Measurements from ENCODE around the gene CALM1. TPM values are rescaled to one million over a fixed set of nuclear protein-coding genes. Genes with fewer than 3 reads are reported as not detected.

The CALM1 gene
- total RNA-seq, 1 experiment from 2014 or later: 998 TPM

DNA sequence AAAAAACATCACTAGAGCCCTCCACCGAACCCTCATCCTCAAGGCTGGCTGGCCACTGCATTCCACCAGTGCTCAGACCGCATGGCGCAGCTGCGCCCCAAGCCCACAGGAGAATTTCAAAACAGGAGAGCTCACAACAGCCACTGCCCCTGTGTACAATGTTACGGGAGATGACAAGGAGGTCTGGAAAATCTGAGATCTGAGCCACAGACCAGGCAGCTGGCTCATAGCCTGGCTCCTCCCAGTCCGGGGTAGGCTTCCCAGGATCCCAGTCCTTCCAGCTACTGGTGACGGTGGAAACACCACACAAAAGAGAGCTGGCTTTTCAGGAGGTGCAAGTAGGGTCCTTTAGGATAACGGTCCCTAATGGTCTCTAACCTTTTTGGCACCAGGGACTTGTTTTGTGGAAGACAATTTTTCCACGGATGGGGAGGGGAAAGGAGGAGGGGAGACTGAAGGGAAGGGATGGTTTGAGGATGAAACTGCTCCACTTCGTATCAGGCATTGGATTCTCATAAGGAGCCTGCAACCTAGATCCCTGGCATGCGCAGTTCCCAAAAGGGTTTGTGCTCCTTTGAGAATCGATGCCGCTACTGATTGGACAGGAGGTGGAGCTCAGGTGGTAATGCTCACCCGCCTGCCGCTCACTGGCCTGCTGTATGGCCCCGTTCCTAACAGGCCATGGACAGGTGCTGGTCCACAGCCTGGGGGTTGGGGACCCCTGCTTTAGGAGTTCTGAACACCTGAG is 42.1 kb upstream of the CALM1 start:
- intact Hi-C loops (cut with micrococcal nuclease; ENCODE audit: unreplicated experiment): no loop called here
- Histone ChIP-seq H3K4me3 (ENCODE audit: low read depth, low read length, poor library complexity, severe bottlenecking) (no peak overlapping the region), H3K27ac (ENCODE audit: low read depth, low read length, poor library complexity, severe bottlenecking) (no peak overlapping the region), H3K36me3 (ENCODE audit: insufficient read depth, low read length, poor library complexity, severe bottlenecking) (no peaks in the 10 kb centered on the region), H3K4me1 (ENCODE audit: insufficient read depth, low read length, poor library complexity, severe bottlenecking) (no peaks in the 10 kb centered on the region), H3K9me3 (ENCODE audit: low read depth, low read length, poor library complexity, severe bottlenecking) (no peaks in the 10 kb centered on the region), H3K27me3 (replicated peaks; ENCODE audit: insufficient read depth, low read depth, low read length, poor library complexity) (no peaks in the 10 kb centered on the region)
- POLR2A ChIA-PET (ENCODE audit: low non-redundant PET): no interaction called here
- no peak for DNase-seq (ENCODE audit: low spot score)
- no TSS peak for BruUV-seq (replicated peaks)
- TF ChIP-seq, protein P1, sequence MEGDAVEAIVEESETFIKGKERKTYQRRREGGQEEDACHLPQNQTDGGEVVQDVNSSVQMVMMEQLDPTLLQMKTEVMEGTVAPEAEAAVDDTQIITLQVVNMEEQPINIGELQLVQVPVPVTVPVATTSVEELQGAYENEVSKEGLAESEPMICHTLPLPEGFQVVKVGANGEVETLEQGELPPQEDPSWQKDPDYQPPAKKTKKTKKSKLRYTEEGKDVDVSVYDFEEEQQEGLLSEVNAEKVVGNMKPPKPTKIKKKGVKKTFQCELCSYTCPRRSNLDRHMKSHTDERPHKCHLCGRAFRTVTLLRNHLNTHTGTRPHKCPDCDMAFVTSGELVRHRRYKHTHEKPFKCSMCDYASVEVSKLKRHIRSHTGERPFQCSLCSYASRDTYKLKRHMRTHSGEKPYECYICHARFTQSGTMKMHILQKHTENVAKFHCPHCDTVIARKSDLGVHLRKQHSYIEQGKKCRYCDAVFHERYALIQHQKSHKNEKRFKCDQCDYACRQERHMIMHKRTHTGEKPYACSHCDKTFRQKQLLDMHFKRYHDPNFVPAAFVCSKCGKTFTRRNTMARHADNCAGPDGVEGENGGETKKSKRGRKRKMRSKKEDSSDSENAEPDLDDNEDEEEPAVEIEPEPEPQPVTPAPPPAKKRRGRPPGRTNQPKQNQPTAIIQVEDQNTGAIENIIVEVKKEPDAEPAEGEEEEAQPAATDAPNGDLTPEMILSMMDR (conservative IDR thresholded peaks at IDR 0.05; ENCODE audit: low read depth, low read length): no peak
- no peak for TF ChIP-seq EZH2 (IDR thresholded peaks at IDR 0.05; ENCODE audit: borderline replicate concordance, low read depth, low read length, poor library complexity, severe bottlenecking)
- CTCF ChIA-PET: no interaction called here

DNA sequence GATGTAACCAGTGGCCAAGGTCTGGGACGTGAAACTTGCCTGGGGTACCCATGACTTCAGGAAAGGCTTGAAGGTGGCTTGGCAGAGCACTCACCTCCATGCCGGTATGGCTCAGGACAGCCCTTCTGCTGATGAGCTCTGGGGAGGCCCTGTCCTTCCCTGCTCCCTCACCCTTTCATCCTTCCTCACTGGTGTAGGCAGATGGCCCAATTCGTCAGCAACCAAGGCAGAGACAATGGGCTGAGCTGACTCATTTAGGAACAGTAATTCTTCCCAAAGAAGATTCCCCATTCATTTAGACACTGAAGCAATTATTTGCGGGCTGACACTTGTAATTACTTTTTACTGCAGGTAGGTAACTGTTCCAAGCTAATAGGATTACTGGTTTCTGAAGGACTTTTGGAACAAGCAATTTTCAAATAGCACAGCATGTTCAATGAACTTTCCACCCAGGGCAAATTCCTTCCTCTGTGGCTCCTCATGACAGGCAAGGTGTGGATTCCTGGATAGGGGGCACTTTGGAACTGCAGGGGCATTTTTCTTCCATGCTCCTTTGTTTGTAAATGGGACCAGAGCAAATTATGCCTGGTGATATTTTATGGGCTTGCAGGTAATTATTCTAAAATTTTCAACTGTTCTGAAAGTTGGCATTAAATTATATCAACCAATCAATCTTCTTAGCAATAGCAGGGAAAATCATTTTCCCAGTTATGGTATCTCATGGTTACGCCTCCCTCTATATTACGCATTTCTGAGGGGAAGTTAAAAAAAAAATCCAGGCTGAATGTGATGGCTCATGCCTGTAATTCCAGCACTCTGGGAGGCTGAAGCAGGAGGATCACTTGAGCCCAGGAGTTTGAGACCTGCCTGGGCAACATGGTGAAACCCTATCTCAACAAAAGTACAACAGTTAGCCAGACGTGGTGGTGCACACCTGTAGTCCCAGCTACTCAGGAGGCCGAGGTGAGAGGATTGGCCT is 41.0 kb upstream of the CALM1 start:
- no peak for TF ChIP-seq EZH2 (IDR thresholded peaks at IDR 0.05; ENCODE audit: borderline replicate concordance, low read depth, low read length, poor library complexity, severe bottlenecking)
- no peaks in the 10 kb centered on the region for H3K4me1 ChIP-seq (ENCODE audit: insufficient read depth, low read length, poor library complexity, severe bottlenecking)
- ChIA-PET POLR2A (ENCODE audit: low non-redundant PET) (no interaction called here), CTCF (interaction anchor here (0.7 kb wide), 1 partner anchor 401 kb away, joined by 5 read pairs; no protein-coding TSS in a partner anchor)
- no peak overlapping the region for H3K27ac ChIP-seq (ENCODE audit: low read depth, low read length, poor library complexity, severe bottlenecking)
- intact Hi-C loops (cut with micrococcal nuclease; ENCODE audit: unreplicated experiment): no loop called here
- H3K4me3 ChIP-seq (ENCODE audit: low read depth, low read length, poor library complexity, severe bottlenecking): no peak overlapping the region
- no peak for DNase-seq (ENCODE audit: low spot score)
- no TSS peak for BruUV-seq (replicated peaks)
- no peaks in the 10 kb centered on the region for H3K27me3 ChIP-seq (replicated peaks; ENCODE audit: insufficient read depth, low read depth, low read length, poor library complexity)
- no peaks in the 10 kb centered on the region for H3K9me3 ChIP-seq (ENCODE audit: low read depth, low read length, poor library complexity, severe bottlenecking)
- no peaks in the 10 kb centered on the region for H3K36me3 ChIP-seq (ENCODE audit: insufficient read depth, low read length, poor library complexity, severe bottlenecking)

DNA sequence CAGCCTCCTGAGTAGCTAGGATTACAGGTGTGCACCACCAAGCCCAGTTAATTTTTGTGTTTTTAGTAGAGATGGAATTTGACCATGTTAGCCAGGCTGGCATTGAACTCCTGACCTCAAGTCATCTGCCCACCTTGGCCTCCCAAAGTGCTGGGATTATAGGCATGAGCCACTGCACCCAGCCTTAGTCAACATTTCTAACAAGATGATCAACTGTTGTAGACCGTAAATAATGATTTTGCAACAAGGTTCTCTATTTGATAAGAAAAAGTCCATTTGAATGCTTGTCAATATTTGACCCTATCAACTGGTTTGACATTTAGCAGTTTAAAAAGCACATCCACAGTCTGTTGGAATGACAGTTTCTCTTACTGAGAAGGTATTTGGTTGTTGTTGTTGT is 39.9 kb upstream of the CALM1 start:
- Histone ChIP-seq H3K9me3 (ENCODE audit: low read depth, low read length, poor library complexity, severe bottlenecking) (no peaks in the 10 kb centered on the region), H3K4me3 (ENCODE audit: low read depth, low read length, poor library complexity, severe bottlenecking) (no peak overlapping the region), H3K27me3 (replicated peaks; ENCODE audit: insufficient read depth, low read depth, low read length, poor library complexity) (no peaks in the 10 kb centered on the region), H3K36me3 (ENCODE audit: insufficient read depth, low read length, poor library complexity, severe bottlenecking) (no peaks in the 10 kb centered on the region), H3K4me1 (ENCODE audit: insufficient read depth, low read length, poor library complexity, severe bottlenecking) (no peaks in the 10 kb centered on the region), H3K27ac (ENCODE audit: low read depth, low read length, poor library complexity, severe bottlenecking) (no peak overlapping the region)
- TF ChIP-seq, protein P1 (conservative IDR thresholded peaks at IDR 0.05; ENCODE audit: low read depth, low read length): no peak
- TF ChIP-seq EZH2 (IDR thresholded peaks at IDR 0.05; ENCODE audit: borderline replicate concordance, low read depth, low read length, poor library complexity, severe bottlenecking): no peak
- no TSS peak for BruUV-seq (replicated peaks)
- DNase-seq (ENCODE audit: low spot score): no peak
- intact Hi-C loops (cut with micrococcal nuclease; ENCODE audit: unreplicated experiment): no loop called here
- ChIA-PET CTCF (interaction anchor here (0.7 kb wide), 1 partner anchor 400 kb away, joined by 5 read pairs; no protein-coding TSS in a partner anchor), POLR2A (ENCODE audit: low non-redundant PET) (no interaction called here)

All from A673 (cell line).